Limb (tissue), 2 donors: Measurements from ENCODE around the gene ENPP6.
A peak's percentile ranks its signal among the peaks of the same experiment; 100 is the strongest.

ENCODE experiments used
- DNase-seq, 2 donors: peaks; one replicate each; pipeline ENCODE4 v3.0.0-alpha.2; 2016; ENCODE audit errors: extremely low spot score in 2 of 2

The ENPP6 gene

GRCh38 chr4:184110452-184111224, 107.0 kb downstream of the ENPP6 start:
- DNase-seq: no peak

GRCh38 chr4:184108006-184108501, 109.6 kb downstream of the ENPP6 start:
- DNase-seq: no peak

GRCh38 chr4:184104419-184105101, 113.1 kb downstream of the ENPP6 start:
- DNase-seq: no peak

GRCh38 chr4:184103527-184104264, 114.0 kb downstream of the ENPP6 start:
- DNase-seq: peak in 1 of 2 donors; percentile 18

- DNase-seq: no peak
These were observed 114.7 kb downstream of the ENPP6 start for GRCh38 chr4:184102927-184103326.

GRCh38 chr4:184102488-184102887, 115.2 kb downstream of the ENPP6 start:
- DNase-seq: no peak

- DNase-seq: no peak
These were observed 116.0 kb downstream of the ENPP6 start for GRCh38 chr4:184101711-184102110.

- peak in 1 of 2 donors; percentile 69 for DNase-seq
These were observed 117.3 kb downstream of the ENPP6 start for GRCh38 chr4:184100297-184100885.

- DNase-seq: peak; percentile 78 to 79
These were observed 118.1 kb downstream of the ENPP6 start for GRCh38 chr4:184099535-184099966.

GRCh38 chr4:184099000-184099399, 118.7 kb downstream of the ENPP6 start:
- no peak for DNase-seq

- DNase-seq: no peak
These were observed 119.9 kb downstream of the ENPP6 start for GRCh38 chr4:184097815-184098214.

GRCh38 chr4:184097241-184097605, 120.5 kb downstream of the ENPP6 start:
- DNase-seq: peak in 1 of 2 donors; percentile 63

GRCh38 chr4:184096561-184097240, 121.0 kb downstream of the ENPP6 start:
- DNase-seq: peak in 1 of 2 donors; percentile 87

GRCh38 chr4:184094532-184095159, 123.0 kb downstream of the ENPP6 start:
- no peak for DNase-seq

GRCh38 chr4:184091986-184092385, 125.7 kb downstream of the ENPP6 start:
- no peak for DNase-seq

- DNase-seq: no peak
These were observed 127.1 kb downstream of the ENPP6 start for GRCh38 chr4:184090571-184090970.

GRCh38 chr4:184080674-184081073, 137.0 kb downstream of the ENPP6 start:
- DNase-seq: no peak

- no peak for DNase-seq
These were observed 142.8 kb downstream of the ENPP6 start for GRCh38 chr4:184074677-184075388.

GRCh38 chr4:184067931-184068554, 149.6 kb downstream of the ENPP6 start:
- no peak for DNase-seq
